Measurements from ENCODE around the gene MLLT3.

Gene MLLT3

DNA sequence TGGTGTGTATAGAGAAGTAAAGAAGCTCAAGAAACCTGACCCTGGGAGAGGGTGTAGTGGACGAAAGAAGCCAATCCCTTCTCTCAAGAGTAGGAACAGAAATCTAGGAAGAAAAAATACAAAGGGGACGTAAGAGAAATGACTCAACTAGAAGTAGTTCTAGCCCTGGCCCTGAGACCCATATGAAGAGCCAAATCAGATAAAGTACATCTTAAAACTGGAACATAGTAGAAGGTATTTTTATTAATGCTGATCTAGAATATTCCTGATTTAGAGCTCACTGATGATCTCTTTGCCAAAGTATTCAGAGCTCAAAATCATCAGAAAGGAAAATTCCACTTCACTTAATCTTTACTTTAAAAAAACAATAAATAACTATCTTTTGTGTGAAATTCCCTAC, 184.8 kb downstream of the MLLT3 start:
- DNase-seq (ENCODE audit: insufficient read length, low spot score), result no peak
- FAIRE-seq, result no peak
- TF ChIP-seq SPI1 (IDR thresholded peaks at IDR 0.05; ENCODE audit: low read depth, low read length), result no peak
- no peak for TF ChIP-seq TAF1 (IDR thresholded peaks at IDR 0.05; ENCODE audit: low read depth, low read length)
- TF ChIP-seq POLR2A (IDR thresholded peaks at IDR 0.05; ENCODE audit: low read depth, low read length), result no peak
- TF ChIP-seq POLR2AphosphoS5 (IDR thresholded peaks at IDR 0.05; ENCODE audit: low read depth, low read length), result no peak
- no peak for TF ChIP-seq POU2F2 (IDR thresholded peaks at IDR 0.05; ENCODE audit: low read depth, low read length)
- no peak for TF ChIP-seq PAX5 (IDR thresholded peaks at IDR 0.05; ENCODE audit: insufficient read depth, low read length, severe bottlenecking)

GRCh38 chr9:20436476-20437195, 185.7 kb downstream of the MLLT3 start:
- TF ChIP-seq SPI1 (IDR thresholded peaks at IDR 0.05; ENCODE audit: low read depth, low read length), result no peak
- no peak for TF ChIP-seq TAF1 (IDR thresholded peaks at IDR 0.05; ENCODE audit: low read depth, low read length)
- no peak for TF ChIP-seq POU2F2 (IDR thresholded peaks at IDR 0.05; ENCODE audit: low read depth, low read length)
- no peak for TF ChIP-seq POLR2A (IDR thresholded peaks at IDR 0.05; ENCODE audit: low read depth, low read length)
- no peak for TF ChIP-seq POLR2AphosphoS5 (IDR thresholded peaks at IDR 0.05; ENCODE audit: low read depth, low read length)
- TF ChIP-seq PAX5 (IDR thresholded peaks at IDR 0.05; ENCODE audit: insufficient read depth, low read length, severe bottlenecking), result no peak
- no peak for FAIRE-seq
- DNase-seq (ENCODE audit: insufficient read length, low spot score), result no peak

DNA sequence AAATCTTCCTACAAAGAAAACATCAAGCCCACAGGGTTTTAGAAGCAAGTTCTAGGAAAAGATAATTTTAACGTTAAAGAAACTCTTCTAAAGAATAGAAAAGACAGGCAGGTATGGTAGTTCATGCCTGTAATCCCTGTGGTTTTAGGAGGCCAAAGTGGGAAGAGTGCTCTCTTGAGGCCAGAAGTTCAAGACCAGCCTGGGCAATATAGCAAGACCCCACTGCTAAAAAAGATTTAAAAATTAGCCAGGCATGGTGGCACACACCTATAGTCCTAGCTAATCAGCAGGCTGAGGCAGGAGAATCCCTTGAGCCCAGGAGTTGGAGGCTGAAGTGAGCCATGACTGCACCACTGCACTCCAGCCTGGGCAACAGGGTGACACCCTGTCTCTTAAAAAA, 193.3 kb downstream of the MLLT3 start:
- no peak for FAIRE-seq
- DNase-seq (ENCODE audit: insufficient read length, low spot score), result no peak
- TF ChIP-seq POLR2AphosphoS5 (IDR thresholded peaks at IDR 0.05; ENCODE audit: low read depth, low read length), result no peak
- no peak for TF ChIP-seq TAF1 (IDR thresholded peaks at IDR 0.05; ENCODE audit: low read depth, low read length)
- TF ChIP-seq PAX5 (IDR thresholded peaks at IDR 0.05; ENCODE audit: insufficient read depth, low read length, severe bottlenecking), result no peak
- TF ChIP-seq POLR2A (IDR thresholded peaks at IDR 0.05; ENCODE audit: low read depth, low read length), result no peak
- TF ChIP-seq SPI1 (IDR thresholded peaks at IDR 0.05; ENCODE audit: low read depth, low read length), result no peak
- TF ChIP-seq POU2F2 (IDR thresholded peaks at IDR 0.05; ENCODE audit: low read depth, low read length), result no peak

DNA sequence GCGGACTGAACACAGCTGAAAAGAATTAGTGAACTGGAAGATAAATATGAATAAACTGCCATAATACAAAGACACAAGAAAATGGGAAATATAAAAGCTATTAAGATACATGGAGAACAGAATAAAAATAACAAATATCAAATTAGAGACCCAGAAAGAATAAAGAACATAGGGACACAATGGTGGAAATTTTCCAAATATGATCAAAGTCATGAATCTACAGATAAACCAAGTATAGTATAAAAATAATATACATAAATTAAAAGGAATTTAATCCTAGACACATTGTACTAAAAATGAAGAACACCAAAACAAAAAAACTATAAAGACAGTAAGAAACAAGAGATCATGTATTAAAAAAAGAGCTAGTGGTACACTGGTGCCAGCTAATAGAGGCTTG, 194.9 kb downstream of the MLLT3 start:
- TF ChIP-seq POU2F2 (IDR thresholded peaks at IDR 0.05; ENCODE audit: low read depth, low read length) (no peak), SPI1 (IDR thresholded peaks at IDR 0.05; ENCODE audit: low read depth, low read length) (no peak), TAF1 (IDR thresholded peaks at IDR 0.05; ENCODE audit: low read depth, low read length) (no peak), POLR2A (IDR thresholded peaks at IDR 0.05; ENCODE audit: low read depth, low read length) (no peak), POLR2AphosphoS5 (IDR thresholded peaks at IDR 0.05; ENCODE audit: low read depth, low read length) (no peak), PAX5 (IDR thresholded peaks at IDR 0.05; ENCODE audit: insufficient read depth, low read length, severe bottlenecking) (no peak)
- no peak for FAIRE-seq
- DNase-seq (ENCODE audit: insufficient read length, low spot score), result no peak

- FAIRE-seq (peak; percentile 9), DNase-seq (ENCODE audit: insufficient read length, low spot score) (no peak)
- no peak for TF ChIP-seq POU2F2 (IDR thresholded peaks at IDR 0.05; ENCODE audit: low read depth, low read length)
- peak; percentile 43; the same call in 1 of the 2 replicates for TF ChIP-seq SPI1 (IDR thresholded peaks at IDR 0.05; ENCODE audit: low read depth, low read length)
- TF ChIP-seq TAF1 (IDR thresholded peaks at IDR 0.05; ENCODE audit: low read depth, low read length), result no peak
- no peak for TF ChIP-seq POLR2A (IDR thresholded peaks at IDR 0.05; ENCODE audit: low read depth, low read length)
- no peak for TF ChIP-seq PAX5 (IDR thresholded peaks at IDR 0.05; ENCODE audit: insufficient read depth, low read length, severe bottlenecking)
- no peak for TF ChIP-seq POLR2AphosphoS5 (IDR thresholded peaks at IDR 0.05; ENCODE audit: low read depth, low read length)
These were observed 196.3 kb downstream of the MLLT3 start for GRCh38 chr9:20426019-20426418.

DNA sequence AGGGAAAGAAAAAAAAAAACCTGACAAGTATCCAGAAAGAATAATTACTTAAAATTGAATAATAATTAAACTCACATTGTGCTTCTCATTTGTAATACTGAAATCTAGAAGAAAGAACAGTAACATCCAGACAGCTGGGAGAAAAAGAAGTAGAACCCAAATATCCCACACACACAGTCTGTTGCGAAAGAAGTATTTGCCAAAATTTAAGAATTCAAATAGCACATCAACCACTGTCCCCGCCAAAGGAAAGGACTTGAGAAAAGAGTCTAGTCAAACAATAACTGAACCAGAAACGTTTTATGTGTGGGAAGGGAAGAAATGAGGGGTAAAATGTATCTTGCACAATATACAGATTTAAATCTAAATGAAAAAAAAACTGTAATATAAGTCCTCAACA, 202.8 kb downstream of the MLLT3 start:
- no peak for FAIRE-seq
- no peak for DNase-seq (ENCODE audit: insufficient read length, low spot score)

DNA sequence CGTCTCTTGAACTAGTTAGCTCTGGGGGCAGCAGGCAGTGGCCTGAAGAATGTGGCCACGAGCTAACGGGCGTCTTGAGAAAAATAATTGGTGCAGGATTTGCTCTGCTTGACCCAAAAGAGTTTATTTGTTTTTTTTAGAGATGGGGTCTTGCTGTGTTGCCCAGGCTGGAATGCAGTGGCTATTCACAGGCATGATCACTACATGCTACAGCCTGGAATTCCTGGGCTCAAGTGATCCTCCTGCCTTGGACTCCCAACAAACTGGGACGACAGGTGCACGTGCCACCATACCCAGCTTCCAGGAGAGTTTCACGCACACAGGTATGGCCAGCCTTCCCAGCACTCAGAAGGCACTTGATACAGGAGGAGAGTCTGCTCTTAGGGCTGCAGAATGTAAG, 203.8 kb downstream of the MLLT3 start:
- TF ChIP-seq POLR2A (IDR thresholded peaks at IDR 0.05; ENCODE audit: low read depth, low read length), result no peak
- no peak for TF ChIP-seq TAF1 (IDR thresholded peaks at IDR 0.05; ENCODE audit: low read depth, low read length)
- FAIRE-seq, result no peak

More for the DNA sequence above, 202.8 kb downstream of the MLLT3 start:
- TF ChIP-seq POLR2AphosphoS5 (IDR thresholded peaks at IDR 0.05; ENCODE audit: low read depth, low read length), result no peak

DNA sequence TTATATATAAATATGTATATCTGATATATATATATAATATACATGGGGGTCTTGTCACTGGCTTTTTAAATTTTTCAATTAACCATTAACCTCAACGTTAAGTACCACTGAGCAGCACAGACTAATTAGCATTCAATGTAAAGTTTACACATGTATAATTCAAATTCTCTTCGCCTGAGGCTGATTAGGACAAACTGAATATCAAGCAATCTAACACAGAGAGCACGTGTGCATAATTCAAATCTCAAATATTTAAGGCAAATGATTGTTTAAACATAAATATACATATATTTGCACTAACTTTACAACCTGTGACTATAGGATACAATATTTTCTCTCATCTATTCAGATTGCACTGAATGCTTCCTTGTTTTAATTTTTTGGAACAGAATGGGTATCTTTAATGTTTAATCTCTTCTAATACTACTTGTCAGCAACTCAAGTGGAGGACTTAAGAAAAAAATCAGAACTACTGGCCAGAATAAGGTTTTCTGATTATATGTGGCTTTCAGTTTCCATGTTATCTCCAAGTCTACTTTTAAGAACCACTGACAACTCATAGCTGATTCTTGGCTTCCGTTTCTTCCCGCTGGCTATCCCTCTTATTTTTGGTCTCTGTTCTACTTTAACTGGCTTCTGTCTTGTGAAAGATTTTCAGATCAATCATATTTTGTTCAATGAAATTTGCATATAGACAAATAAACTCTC, 204.8 kb downstream of the MLLT3 start:
- no peak for TF ChIP-seq SPI1 (IDR thresholded peaks at IDR 0.05; ENCODE audit: low read depth, low read length)
- no peak for TF ChIP-seq PAX5 (IDR thresholded peaks at IDR 0.05; ENCODE audit: insufficient read depth, low read length, severe bottlenecking)
- DNase-seq (ENCODE audit: insufficient read length, low spot score), result no peak
- FAIRE-seq, result no peak

More for the DNA sequence above, 203.8 kb downstream of the MLLT3 start:
- DNase-seq (ENCODE audit: insufficient read length, low spot score), result no peak

- no peak for FAIRE-seq
- TF ChIP-seq POLR2A (IDR thresholded peaks at IDR 0.05; ENCODE audit: low read depth, low read length), result no peak
- TF ChIP-seq PAX5 (IDR thresholded peaks at IDR 0.05; ENCODE audit: insufficient read depth, low read length, severe bottlenecking), result no peak
- no peak for DNase-seq (ENCODE audit: insufficient read length, low spot score)
These were observed 208.1 kb downstream of the MLLT3 start for GRCh38 chr9:20414150-20414549.

DNA sequence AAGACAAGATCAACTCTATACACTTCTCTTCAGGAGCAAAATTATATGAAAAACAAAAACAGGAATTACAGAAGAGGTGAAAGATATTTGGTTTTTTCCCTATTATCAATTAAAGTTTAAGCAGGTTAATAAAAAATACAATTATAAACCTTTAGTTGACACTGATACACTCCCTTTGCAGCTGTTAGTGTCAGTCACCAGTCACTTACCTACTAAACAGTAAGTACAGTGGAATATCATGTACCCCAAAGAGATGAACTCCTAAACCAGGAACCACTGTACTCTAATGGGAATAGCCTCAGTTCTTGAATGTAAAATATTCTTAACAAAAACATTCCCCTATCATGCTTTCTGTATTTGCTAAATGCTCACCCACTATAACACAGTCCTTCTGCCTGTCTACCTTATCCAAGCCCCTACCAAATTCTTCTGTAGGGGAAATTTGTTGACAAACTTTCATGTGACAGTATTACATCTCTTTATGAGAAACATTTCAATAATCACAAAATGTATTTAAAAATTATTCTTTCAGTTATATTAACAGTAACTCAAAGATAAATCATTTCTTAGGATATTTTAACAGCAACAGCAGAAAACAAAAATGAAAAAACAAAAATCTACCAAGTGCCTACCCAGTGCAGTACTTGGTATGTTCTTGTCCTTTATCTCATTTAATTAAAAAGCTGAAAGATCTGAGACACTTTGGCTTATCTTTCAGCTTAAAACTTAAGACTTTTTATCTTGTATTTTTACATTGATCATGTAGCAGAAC, 212.8 kb downstream of the MLLT3 start:
- DNase-seq (ENCODE audit: insufficient read length, low spot score), result no peak
- no peak for TF ChIP-seq POLR2A (IDR thresholded peaks at IDR 0.05; ENCODE audit: low read depth, low read length)
- peak; percentile 41 for FAIRE-seq
